HEK293 (cell line): ENCODE data around the gene AGO3.

Experiments
- KLF8 ChIP-seq: fragments of 450-650 bp; formaldehyde crosslinking; IDR thresholded peaks from 2 replicates; pipeline ENCODE4 v1.5.1; 2016; ENCODE audit warnings: missing biosample characterization, missing genetic modification characterization
- TCF7L2 ChIP-seq: IDR thresholded peaks from 2 replicates; pipeline ENCODE4 v1.6.1; 2011; ENCODE audit warnings: low read depth, mild to moderate bottlenecking, inconsistent platforms, low read length, moderate library complexity, borderline replicate concordance
- ZNF292 ChIP-seq: fragments of 450-650 bp; formaldehyde crosslinking; IDR thresholded peaks from 2 replicates; pipeline ENCODE4 v1.5.1; 2016; ENCODE audit warnings: low read depth, missing biosample characterization, missing genetic modification characterization, borderline replicate concordance
- ZNF843 ChIP-seq: fragments of 450-650 bp; formaldehyde crosslinking; IDR thresholded peaks from 2 replicates; pipeline ENCODE4 v1.5.1; 2016; ENCODE audit warnings: missing biosample characterization, missing genetic modification characterization
- TF ChIP-seq, protein P1 (sequence below): fragments of 450-650 bp; formaldehyde crosslinking; IDR thresholded peaks from 2 replicates; pipeline ENCODE4 v1.5.1; 2016; ENCODE audit warnings: missing biosample characterization, missing genetic modification characterization

DNA sequence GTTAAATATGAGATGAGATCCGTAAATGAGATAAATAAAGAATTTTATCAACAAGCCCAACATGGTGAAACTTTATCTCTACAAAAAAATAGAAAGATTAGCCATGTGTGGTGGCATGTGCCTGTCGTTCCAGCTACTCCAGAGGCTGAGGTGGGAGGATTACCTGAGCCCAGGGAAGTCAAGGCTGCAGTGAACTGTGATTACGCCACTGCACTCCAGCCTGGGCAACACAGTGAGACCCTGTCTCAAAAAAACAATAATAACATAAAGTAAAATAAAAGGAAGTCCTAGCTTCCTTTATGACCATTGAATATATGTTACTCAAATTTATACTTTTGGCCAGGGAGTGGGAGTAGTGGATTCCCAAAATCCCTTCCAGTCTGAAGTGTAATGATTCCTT is 104.2 kb downstream of the AGO3 start:
- TF ChIP-seq, protein P1, sequence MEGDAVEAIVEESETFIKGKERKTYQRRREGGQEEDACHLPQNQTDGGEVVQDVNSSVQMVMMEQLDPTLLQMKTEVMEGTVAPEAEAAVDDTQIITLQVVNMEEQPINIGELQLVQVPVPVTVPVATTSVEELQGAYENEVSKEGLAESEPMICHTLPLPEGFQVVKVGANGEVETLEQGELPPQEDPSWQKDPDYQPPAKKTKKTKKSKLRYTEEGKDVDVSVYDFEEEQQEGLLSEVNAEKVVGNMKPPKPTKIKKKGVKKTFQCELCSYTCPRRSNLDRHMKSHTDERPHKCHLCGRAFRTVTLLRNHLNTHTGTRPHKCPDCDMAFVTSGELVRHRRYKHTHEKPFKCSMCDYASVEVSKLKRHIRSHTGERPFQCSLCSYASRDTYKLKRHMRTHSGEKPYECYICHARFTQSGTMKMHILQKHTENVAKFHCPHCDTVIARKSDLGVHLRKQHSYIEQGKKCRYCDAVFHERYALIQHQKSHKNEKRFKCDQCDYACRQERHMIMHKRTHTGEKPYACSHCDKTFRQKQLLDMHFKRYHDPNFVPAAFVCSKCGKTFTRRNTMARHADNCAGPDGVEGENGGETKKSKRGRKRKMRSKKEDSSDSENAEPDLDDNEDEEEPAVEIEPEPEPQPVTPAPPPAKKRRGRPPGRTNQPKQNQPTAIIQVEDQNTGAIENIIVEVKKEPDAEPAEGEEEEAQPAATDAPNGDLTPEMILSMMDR (tag by site-specific recombination), result no peak
- no peak for TF ChIP-seq TCF7L2
- TF ChIP-seq ZNF843 (tag by site-specific recombination), result no peak
- TF ChIP-seq KLF8 (tag by site-specific recombination), result no peak
- TF ChIP-seq ZNF292 (tag by site-specific recombination), result no peak
